Stimulated activated CD8-positive, alpha-beta memory T cell treated with anti-CD3 and anti-CD28 coated beads, Interleukin-15, amount 100 ng/mL, for 48 hours (primary cell): ENCODE data around the gene SMIM22.
A peak's percentile ranks its signal among the peaks of the same experiment; 100 is the strongest.
"Not testable (repeated sequence)": the region's sequence is repeated elsewhere in the genome, so short reads cannot be mapped to it uniquely, and the experiment has no call there.

Experiments used
- DNase-seq, 2 donors: peaks; one replicate each; pipeline ENCODE4 v3.0.0-alpha.2; 2020; ENCODE audit warnings: low read depth in 2 of 2

SMIM22 gene

DNA sequence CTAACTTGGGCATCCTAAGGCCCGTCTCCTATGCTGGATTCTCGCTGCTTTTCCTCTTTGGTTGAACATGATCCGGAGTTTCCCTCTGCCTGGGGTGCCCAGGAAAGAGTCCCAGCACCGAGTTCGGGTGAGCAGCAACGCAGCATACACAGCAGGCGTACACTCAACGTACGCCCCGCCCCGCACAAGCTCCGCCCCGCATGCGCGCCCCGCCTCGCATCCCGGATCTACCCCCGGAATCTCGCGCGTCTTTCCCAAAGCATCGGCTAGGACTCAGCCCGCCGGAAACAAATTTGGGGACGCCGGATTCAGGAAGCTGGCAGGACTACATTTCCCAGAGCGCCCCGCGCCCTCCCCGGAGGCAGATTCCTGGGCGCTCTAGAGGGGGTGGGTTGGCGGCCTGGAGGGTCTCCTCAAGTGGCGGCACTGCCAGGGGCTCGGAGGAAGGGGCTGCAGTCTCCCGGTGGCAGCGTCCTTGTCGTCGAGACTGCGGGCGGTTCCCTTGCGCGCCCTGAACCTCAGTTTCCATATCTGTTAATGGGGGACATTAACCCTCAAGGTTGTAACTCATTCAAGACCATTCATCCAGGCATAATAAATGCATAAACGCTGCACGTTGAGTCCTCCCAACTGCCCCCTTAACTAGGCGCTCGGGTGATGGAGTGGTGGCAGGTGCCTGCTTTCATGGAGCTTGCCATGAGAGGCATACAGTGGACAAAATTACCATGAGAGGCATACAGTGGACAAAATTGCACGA lies 26.4 kb upstream of the SMIM22 start:
- DNase-seq = peak; percentile 82 to 89

DNA sequence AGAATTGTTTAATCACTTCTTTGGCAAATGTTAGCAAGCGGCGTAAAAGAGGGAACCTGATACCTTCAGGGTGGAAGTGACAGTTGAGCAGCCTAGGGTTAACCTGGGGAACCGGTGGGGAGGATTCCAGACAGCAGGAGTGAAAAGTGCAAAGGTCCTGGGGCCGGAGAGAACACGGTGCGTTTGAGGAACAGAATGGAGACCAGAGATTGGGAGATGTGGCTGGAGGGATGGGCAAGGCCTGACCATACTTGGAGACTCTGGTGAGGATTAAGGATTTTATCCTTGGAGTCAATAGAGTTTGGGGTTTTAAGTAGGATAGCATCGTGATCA lies 25.9 kb upstream of the SMIM22 start:
- no peak for DNase-seq

DNA sequence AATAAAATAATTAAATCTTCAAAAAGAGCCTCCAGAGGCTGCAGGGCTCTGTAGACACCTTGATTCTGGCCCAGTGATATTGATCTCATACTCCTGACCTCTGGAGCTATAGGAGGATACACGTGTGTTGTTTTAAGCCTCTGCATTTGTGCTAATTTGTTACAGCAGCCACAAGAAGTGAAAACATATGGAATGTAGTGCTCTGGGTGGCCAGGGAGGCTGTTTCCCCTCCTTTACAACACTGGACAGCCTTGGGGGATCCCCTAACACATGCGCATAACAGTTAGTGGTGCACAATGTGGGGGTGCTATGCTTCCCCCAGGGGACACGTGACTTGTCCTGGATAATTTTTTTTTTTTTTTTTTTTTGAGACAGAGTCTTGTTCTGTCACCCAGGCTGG lies 23.5 kb upstream of the SMIM22 start:
- DNase-seq = no peak

DNA sequence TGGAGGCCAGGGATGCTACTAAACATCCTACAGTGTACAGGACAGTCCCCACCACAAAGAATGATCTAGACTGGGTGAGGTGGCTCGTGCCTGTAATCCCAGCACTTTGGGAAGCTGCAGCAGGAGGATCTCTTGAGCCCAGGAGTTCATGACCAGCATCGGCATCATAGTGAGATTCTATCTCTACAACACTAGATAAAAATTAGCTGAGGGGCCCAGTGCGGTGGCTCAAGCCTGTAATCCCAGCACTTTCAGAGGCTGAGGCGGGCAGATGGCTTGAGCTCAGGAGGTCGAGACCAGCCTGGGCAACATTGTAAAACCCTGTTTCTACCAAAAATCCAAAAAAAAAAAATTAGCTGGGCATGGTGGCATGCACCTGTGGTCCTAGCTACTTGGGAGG lies 22.8 kb upstream of the SMIM22 start:
- DNase-seq = no peak

DNA sequence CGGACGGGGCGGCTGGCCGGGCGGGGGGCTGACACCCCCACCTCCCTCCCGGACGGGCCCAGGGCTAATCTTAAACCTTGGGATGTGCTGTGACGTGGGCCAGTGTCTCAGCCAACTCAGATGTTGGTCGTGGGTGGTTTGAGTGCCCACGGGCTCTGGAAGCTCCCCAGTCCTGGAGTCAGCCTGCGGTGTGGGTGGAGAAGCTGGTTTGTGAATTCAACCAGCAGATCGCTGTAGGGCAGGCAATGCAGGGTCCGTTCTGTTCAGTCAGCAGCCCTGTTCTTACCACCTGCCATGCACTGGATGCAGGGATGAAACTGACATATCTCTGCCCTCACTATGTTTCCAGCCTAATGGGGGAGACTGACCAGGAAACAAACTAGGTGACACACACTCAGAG lies 20.2 kb upstream of the SMIM22 start:
- DNase-seq = no peak

DNA sequence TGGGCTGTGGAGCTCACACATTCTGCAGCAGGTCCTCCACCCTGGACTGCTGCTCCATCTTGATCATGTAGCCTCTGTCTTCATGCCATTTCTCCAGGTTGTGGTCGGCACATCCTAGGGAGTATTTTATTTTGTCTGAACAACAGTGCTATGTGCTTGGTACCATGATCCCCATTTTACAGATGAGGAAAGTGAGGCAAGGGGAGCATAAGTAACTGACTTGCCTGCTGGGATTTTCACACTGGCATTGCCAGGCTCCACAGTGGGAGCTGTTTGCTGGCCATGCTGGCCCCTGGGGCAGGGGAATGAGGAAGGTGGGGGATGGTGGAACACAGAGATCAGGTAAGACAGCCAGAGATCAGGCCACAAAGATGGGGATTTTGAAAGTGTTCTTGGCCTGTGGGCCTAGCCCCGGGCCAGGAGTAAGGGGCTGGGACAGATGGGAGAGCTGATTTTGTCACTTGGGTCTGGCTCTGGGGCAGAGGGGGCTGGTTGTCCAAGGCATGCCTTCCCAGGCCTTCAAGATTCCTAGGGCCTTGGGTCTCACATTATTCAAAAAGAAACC lies 18.9 kb upstream of the SMIM22 start:
- no peak for DNase-seq

DNA sequence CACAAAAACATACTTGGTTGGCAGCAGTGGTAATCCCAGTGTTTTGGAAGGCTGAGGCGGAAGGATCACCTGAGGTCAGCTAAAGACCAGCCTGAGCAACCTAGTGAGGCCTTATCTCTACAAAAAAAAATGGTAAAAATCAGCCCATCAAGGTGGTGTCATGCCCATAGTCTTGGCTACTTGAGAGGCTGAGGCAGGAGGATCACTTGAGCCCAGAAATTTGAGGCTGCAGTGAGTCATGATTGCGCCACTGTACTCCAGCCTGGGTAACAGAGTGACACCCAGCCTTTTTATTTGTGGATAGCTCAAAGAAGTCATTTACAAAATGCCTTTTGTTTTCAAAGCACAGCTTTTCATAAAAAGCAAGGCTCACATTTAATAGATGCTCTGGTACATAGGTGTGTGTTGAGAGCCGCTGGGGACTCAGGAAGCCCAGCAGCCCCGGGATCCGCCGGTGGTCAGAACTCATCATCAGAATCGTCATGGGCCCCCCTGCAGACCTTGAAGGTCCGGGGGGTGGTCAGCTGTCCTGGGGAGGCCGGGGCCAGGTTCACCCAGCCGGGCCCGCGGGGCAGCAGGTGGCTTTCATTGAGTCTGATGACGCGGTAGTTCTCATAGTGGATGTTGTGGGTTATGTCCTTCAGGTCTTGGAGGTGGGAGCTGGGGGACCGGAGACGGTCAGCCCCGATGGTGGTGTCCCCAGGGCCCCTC lies 17.7 kb upstream of the SMIM22 start:
- no peak for DNase-seq

DNA sequence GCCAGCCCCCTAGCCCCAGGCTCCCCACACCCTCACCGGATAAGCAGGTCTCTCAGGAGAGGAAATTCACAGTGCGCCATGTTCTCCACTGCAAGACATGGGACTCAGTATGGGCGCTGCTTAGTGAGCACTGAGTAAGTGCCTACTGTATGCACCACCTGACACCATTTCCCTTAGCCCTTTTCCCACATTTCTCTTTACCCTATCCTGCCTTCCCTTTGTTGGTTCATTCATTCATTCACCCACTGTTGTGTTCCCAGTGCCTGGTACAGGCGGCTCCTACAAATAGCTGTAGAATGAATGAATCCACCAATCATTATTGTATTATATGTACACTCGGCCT lies 17.1 kb upstream of the SMIM22 start:
- DNase-seq = no peak

DNA sequence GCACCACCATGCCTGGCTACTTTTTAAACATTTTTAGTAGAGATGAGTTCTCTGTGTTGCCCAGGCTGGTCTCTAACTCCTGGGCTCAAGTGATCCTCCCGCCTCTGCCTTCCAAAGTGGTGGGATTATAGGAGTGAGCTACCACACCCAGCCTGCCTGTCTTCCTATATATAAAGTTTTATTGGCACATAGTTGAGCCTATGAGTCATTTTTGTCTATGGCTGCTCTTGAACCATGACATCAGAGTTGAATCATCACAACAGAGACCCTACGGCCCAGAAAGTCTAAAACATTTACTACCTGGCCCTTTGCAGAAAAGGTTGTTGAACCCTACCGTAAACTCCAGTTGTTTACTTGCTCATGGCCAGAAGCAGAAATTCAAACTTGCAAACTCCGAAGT lies 14.9 kb upstream of the SMIM22 start:
- DNase-seq = no peak

DNA sequence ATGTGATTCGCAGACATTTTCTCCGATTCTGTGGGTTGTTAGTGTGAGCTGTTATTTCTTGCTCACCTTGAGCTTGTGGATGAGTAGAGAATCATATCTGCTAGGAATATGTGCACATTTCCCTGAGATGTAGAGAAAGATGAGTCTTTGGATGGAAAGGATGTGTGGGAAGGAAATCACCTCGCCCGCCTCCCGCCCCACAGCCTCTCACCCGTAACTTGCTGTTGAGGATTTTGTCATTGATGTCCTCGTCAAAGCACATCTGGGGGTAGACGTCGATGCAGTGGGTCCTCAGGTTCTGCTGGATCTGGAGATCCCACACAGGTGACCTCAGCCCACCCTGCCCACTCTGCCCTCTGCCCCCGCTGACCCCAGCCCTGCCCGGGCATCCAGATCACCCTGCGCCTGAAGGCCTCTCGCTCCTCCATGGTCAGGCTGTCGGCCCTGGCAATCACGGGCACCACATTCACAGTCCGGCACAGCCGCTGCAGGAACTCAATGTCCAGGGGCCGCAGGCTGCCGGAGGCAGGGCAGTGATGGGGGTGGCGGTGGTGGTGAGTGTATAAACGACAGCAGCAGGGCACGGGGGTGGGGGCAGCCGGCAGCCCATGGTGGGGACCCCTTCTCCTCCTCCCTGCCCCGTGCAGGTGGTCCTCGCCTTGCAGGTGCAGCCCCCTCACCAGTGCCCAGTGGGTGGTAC lies 11.8 kb upstream of the SMIM22 start:
- DNase-seq = no peak

DNA sequence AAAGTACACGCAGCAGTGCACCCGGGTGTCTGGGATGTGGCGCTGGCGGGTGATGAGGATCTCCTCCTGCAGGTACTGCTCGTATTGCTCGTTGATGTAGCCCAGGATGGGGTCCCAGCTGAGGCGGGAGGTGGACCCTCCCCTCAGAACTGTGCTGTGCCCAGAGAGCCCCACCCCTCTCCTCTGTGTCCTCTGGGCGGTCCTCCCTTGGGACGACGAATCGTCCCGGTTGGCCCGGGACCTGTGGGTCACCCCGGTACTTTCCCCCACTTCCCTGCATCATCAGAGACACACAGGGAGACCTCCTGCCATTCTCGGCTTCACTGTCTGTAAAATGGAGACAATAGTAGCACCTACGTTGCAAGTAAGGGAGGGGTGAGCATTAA lies 11.2 kb upstream of the SMIM22 start:
- DNase-seq = no peak

DNA sequence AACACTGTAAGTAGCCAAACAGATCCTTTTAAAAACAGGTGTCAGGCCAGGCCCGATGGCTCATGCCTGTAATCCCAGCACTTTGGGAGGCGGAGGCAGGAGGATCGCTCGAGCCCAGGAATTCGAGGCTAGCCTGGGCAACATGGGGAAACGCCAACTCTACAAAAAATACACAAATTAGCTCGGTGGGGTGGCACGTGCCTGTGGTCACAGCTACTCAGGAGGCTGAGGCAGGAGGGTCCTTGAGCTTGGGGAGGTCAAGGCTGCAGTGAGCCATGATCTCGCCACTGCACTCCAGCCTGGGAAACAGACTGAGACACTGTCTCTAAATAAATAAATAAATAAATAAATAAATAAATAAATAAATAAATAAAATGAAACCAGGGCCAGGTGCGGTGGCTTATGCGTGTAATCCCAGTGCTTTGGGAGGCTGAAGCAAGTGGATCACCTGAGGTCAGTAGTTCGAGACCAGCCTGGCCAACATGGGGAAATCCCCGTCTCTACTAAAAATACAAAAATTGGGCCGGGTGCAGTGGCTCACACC lies 10.7 kb upstream of the SMIM22 start:
- not testable (repeated sequence) for DNase-seq

DNA sequence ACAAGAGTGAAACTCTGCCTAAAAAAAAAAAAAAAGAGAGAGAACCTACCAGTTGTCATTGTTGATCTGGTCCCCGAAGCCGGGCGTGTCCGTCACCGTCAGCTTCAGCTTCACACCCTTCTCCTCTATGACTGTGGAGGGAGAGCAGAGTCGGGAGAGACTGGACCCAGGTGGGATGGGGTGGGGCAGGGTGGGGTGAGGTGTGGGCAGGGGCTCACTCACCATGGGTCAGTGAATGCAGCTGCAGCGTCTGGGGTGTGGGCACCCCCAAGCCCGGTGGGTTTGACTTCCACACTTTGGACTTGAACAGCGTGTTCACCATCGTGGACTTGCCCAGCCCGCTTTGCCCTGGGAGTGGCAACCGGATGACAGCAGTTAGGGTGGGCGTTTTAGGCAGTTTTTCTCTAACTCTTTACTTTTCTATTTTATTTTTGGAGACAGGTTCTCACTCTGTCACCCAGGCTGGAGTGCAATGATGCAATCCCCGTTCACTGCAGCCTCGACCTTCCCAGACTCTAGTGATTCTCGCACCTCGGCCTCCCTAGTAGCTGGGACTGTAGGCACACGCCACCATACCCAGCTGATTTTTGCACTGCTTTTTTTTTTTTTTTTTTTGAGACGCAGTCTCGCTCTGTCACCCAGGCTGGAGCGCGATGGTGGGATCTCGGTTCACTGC lies 9.3 kb upstream of the SMIM22 start:
- DNase-seq = no peak

DNA sequence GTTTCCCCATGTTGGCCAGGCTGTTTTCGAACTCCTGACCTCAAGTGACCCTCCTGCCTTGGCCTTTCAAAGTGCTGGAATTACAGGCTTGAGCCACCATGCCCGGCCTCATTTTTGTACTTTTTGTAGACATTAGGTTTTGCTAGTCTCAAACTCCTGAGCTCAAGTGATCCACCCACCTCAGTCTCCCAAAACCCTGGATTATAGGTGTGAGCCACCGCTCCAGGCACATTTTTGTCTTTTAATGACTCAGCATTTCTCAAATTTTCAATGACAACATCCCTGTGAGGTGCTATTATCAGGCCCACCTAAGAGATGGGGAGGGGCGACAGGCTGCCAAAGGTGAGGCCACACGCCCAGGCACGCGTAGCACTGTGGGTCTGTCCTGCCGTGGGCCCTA lies 8.1 kb upstream of the SMIM22 start:
- no peak for DNase-seq

DNA sequence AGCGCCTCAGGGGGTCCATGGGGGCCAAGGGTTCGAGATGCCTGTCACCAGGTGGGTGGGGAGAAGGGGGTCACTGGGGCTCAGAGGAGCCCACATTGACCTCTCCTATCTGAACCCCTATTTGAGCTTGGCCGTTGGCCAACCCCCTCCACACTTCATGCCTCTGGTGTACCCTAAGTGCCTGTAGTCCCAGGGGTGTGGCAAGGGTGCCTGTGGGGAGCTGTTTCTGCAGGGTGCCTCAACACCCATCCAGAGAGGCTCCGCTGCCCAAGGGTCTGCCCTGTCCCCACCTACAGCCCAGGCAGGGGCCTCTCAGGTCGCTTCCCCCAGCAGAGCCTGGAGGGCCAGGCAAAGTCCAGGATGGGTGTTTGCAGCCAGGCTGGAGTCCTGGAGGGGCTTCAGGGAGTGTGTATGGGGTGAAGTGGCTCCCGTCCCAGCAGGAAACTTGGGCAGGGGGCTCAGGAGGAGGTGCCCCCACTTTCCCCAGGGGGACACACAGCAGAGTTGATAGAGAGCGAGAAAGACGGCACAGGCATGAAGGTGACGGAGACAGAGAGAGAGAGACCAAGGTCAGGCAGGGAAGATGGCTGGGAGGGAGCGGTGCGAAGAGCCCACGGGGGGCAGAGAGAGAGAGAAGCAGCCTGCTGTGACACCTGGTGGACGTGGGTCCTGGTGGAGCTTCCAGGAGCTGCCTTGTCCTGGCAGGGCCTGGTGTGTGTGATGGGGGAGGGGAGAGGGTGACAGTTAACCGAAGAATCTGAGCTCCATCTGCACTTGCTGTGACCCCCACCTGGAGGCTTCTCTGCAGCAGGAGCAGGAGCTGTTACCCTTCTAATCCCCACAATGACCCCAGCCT lies 7.3 kb upstream of the SMIM22 start, which contains the start of gene SEPTIN12:
Gene SEPTIN12, minus strand, starts transcription at position 719 of the 856 bp plus-strand sequence. Its CDS starts 700 bp downstream, at position 19.
- no peak for DNase-seq

DNA sequence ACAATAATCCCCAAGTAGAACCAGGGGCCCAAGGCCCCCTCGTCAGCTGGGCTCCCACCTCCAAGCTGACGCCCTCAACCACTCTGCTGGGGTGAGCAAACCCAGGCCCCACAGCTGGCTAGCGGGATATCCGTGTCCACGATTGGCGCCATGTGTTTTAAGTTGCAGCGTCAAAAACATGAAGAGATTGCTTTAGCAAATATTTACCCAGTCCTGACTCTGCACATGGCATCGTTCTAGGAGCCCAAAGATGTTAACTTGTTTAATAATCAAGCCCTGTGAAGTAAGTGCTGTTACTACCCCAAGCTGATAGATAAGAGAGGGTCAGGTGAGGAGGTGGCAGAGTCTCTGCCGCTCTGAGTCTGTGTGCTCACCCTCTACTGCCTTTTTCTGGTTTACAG lies 6.7 kb upstream of the SMIM22 start:
- no peak for DNase-seq

DNA sequence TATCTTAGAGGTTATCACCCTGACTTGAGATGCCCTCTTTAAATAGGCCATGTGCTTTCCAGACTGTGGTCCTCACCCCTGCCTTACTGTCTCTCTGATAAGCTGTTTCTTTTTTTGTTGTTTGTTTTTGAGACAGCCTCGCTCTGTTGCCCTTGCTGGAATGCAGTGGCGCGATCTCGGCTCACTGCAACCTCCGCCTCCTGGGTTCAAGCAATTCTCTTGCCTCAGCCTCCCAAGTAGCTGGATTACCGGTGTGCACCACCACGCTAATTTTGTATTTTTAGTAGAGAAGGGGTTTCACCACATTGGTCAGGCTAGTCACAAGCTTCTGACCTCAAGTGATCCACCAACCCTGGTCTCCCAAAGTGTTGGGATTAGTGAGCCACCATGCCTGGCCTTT lies 6.3 kb upstream of the SMIM22 start:
- no peak for DNase-seq

DNA sequence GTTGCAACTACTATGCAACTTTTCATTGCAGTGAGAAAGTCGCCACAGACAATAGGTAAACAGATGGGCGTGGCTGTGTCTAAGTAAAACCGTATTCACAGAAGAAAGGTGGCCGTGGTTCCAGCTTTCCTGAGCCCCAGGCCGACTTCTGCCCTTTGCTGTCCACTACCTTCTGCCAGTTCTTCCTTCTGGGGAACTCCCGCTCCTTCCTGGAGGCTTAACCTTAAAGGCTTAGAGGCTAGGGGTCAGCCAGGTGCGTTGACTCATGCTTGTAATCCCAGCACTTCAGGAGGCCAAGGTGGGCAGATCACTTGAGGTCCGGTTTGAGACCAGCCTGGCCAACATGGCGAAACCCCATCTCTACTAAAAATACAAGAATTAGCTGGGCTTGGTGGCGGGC lies 4.9 kb upstream of the SMIM22 start:
- no peak for DNase-seq

DNA sequence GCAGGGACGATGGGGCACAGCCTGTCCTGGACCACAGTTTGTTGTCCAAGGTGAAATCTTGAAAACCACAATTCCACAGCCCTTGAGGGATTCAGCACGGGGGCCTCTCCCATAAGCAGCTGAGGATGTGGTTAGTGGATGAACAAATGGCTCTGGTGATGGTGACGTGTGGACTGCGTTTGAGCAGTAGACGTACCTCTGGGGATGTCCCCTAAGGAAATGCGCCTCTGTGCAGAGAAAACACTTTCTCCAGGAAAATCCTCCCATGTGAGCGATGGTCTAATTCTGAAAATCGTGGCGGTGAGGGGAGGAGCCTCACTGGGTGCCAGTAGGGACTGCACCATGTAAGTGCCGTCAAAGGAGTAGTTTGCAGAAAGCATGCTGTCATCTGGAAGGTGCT lies 4.3 kb upstream of the SMIM22 start:
- no peak for DNase-seq

DNA sequence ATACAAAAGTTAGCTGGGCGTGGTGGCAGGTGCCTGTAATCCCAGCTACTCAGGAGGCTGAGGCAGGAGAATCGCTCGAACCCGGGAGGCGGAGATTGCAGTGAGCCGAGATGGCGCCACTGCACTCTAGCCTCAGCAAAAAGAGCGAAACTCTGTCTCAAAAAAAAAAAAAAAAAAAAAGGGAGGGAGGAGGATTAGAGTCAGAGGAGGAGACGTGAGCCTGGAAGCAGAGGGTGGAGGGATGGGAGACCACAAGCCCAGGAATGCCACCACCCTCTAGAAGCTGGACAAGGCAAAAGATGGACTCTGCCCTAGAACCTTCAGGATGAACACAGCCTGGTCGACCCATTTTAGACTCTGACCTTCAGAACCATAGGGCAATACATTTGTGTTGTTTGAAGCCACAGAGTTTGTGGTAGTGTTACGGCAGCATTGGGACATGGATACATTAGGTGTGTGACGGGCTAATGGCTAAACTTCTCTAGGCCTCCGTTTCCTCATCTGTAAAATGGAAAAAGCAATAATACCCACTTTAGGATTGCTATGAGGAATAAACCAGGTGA lies 2.1 kb upstream of the SMIM22 start:
- no peak for DNase-seq
